Central memory CD4-positive, alpha-beta T cell (primary cell): ENCODE measurements around the gene ENTHD1.

ENCODE experiments used
- DNase-seq: peaks from one replicate; pipeline ENCODE4 v3.0.0; 2022

ENTHD1 gene

DNA sequence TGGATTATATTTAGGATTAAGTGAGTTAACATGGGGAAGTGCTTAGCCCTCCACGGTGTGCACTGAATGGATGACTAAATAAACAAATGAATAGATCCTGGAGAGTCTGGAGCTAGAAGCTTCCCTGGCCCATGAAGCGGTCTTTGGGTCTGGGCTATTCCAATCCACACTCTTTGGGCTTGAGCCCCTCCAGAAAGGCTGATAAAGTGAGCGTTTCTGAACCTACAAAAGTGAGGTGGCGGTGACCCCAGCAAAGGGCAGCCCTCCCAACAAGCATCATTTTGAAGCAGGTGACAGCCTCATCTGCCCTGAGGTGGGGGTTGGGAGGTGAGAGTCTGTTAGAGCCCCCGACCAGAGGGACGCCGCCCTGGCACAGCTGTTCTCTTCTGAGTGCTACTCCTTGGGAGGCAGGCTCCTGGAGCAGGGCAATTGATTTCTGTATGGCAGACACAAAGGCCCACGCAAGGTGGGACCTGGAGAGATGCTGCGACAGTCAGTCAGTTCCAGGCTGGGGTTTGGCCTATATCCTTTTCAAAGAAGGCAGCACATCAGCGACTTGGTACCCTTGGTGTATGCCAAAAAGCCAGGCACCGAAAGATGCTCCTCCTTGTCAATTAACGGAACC is 165.2 kb downstream of the ENTHD1 start:
- DNase-seq: no peak

DNA sequence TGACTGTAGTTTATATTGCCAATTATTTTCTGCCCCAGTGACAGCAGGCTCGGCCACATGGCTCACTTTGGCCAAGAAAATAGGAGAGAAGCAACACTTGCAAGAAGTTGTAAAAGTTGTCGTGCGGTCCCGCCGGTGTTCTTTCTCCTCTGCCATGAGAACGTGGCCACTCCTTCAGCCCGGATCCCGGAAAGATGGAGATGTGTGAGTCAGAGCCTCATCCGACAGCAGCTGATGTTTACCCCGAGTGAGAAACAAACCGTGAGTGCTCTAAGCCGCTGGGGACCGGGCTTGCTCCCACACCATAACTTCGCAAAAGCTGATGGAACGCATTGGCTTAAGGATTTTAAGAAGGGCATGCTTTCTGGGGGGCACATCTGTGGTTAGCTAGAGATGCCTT is 166.0 kb downstream of the ENTHD1 start:
- no peak for DNase-seq

GRCh38 chr22:39725351-39726035 is 168.1 kb downstream of the ENTHD1 start:
- no peak for DNase-seq

DNA sequence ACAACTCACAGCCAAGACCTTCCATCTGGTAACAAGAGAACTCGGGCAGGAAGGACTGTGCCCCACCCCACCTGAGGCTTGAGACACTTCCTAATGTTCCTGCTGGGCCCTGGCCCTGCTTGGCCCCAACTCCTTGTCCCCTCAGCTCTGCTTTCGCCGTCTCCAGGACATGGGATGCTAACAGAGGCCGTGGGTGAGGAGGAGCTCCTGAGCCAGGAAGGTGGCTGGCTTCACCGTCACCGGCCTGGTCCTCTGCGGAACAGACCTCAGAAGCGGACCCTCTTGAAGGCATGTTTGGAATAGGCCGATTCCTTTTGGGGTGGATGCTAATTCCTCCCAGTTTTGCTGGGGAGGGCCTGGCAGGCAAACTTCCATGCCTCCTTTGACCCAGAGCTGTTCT is 168.7 kb downstream of the ENTHD1 start:
- DNase-seq: no peak

DNA sequence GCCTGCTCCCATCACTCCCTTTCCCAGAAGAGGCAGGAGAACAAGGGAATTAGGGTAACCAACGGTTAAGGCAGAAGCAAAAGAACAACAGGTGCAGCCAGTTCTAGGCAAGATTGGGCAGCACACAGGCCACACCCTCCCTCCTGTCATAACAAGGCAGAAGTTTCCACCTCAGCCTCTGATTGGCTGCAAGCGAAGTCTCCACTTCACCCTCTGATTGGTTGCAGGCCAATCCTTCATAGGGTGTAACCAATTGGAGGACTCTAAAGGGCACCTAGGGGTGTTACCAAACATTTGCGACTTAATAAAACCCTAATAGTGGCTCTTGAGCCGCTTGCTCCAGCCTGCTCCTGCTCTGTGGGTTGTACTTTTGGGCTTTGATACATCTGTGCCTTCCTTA is 169.2 kb downstream of the ENTHD1 start:
- no peak for DNase-seq

- DNase-seq: no peak
Measured at GRCh38 chr22:39723899-39724351, 169.6 kb downstream of the ENTHD1 start.

- DNase-seq: no peak
Measured at GRCh38 chr22:39723463-39723862, 170.1 kb downstream of the ENTHD1 start.

- DNase-seq: no peak
Measured at GRCh38 chr22:39722501-39722900, 171.1 kb downstream of the ENTHD1 start.

DNA sequence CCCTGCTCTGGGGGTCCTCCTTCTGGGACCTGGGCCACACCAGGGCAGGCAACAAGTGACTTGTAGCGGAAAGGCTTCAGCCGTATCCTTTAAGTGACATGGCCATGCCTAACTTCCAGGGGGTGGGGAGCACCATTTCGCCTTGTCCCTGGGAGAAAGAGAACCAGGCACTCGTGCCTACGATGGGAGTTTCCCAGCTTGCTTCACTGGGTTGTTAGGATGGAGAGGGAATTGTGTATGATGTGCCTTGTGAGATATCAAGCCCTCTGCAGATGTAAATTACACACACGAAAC is 171.6 kb downstream of the ENTHD1 start:
- no peak for DNase-seq

DNA sequence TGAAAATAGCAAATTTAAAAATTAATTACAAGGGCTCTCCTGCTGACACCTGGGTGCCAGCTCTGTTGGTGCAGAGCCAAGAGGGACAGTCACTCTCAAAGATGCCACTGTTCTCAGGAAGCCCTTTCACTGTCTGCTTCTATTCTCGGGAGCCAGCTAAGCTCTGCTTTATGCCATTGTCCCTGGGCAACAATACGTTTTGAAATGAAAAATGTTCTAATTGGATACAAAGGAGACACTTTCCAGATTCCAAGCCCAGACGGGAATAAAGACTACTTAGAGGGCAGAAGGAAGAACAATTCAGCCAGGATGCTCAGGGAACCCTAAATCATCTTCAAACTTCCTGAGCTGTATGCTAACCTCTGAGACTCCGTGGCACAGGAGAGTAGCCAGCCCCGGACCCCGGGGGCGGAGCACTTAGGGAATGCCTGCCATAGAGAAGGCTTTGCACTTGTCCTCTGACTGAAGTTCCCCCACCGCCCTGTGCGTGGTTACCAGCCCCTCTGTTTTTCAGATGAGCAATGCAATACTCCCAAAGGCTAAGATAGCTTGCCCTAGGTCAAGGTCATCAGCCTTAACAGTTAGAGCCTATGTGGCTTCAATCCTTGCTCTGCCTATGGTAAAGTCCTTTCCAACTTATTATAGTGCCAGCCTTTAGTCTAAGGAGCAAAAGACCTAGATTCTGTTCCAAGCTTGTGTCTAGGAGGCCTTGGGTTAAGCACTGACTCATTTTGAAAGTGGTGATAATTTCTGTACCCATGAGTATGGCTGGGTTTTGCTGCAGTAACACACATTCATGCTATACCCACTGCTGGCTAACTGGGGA is 172.1 kb downstream of the ENTHD1 start:
- no peak for DNase-seq

DNA sequence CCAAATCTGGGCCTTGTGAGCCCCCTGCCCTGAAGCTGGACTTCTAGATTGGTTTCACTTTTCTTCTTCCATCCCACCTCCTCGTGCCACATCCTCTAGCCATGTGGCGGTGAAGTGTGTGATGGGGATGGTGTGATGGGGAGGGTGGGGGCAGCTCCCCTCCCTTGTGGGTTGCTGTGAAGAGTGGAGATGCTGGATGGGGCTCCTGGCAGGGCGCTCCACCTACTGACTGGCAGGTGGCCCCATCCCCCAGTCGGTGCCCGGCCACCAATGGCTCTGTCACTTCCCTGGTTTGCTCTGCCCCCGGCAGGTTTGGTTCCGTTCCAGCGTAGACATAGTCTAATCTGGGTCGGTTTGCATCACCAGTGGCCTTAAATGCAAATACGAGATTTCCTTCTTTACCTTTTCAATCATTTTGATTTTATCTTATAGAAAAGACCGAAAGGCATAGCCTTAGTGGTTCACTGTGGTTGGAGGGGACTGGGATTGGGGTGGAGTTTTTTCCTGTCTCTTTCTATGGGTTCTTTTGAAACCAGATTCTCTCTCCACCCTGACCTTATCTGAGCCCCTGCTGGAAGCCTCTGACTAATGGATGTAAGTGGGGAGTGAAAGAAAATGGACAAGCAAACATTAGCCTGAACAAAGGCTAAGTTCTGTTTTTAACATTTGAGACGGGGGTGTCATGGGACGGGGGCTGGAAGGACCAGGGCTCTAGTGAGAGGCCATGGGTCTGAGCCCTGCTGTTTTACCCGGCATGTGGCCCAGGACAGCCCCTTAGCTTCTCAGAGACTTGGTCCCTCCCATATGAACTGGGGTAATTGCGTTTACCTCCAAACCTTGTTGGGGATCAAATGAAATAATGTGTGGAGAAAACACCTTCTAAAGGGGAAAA is 173.8 kb downstream of the ENTHD1 start:
- no peak for DNase-seq

DNA sequence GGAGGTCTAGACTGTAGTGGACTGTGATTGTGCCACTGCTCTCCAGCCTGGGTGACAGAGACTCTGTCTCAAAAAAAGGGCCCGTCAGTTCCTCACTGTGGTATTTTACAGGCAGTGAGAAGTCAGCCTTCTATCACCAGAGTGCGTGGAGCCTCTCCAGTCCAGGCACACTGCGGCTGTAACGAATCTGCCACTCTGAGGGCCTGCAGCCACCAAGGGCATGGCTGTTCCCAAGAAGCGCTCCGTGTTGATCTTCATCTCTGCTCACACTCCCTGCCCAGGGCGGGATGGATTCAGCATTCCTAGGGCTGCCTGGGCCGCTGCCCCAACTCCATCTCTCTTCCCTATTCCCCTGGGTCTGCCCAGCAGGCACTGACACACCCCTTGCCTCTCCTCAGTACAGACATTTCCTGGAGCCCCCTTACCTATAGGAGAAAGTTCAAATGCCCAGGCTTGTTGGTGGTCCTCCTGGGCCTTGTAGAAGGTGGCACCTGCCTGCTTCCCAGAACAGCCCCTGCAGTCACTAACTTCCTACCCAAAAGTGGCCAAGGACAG is 174.6 kb downstream of the ENTHD1 start:
- DNase-seq: no peak

DNA sequence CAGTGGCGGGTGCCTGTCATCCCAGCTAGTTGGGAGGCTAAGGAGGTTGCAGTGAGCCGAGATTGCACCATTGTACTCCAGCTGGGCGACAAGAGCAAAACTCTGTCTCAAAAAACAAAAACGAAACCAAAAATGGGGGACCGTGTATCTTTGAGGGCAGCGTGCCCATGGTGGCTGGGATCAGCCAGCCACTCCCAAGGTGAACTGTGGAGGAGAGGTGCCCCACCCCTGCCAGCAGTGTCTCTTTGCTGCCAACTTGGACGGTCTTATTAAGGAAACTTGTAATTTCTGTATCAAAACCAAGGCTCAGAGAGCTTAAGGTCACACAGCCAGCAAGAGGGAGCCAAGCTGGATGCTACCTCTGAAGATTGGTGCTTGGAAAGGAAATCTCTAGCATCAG is 175.4 kb downstream of the ENTHD1 start:
- no peak for DNase-seq

DNA sequence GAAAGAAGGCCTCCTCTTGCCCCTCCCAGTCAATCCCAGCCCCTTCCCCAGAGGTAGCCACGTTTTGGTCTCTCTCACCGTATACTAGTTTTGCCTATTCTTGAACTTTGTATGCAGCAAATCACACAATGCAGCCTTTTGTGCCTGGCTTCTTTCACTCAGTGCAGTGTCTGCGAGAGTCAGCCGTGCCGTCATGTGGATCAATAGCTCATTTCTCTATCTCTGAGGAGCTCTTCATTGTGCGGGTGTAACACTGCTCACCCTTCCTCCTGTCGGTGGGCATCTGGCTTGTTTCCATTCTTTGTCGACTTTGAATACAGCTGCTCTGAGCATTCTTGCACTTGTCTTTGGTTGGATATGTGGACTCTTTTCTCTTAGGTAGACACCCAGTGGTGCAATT is 176.5 kb downstream of the ENTHD1 start:
- DNase-seq: no peak

GRCh38 chr22:39716534-39716933 is 177.0 kb downstream of the ENTHD1 start:
- no peak for DNase-seq

GRCh38 chr22:39715778-39716495 is 177.6 kb downstream of the ENTHD1 start:
- DNase-seq: no peak

GRCh38 chr22:39714321-39714720 is 179.2 kb downstream of the ENTHD1 start:
- DNase-seq: no peak

- no peak for DNase-seq
Measured at GRCh38 chr22:39713799-39714290, 179.7 kb downstream of the ENTHD1 start.

- DNase-seq: no peak
Measured at GRCh38 chr22:39712751-39713525, 180.6 kb downstream of the ENTHD1 start.

DNA sequence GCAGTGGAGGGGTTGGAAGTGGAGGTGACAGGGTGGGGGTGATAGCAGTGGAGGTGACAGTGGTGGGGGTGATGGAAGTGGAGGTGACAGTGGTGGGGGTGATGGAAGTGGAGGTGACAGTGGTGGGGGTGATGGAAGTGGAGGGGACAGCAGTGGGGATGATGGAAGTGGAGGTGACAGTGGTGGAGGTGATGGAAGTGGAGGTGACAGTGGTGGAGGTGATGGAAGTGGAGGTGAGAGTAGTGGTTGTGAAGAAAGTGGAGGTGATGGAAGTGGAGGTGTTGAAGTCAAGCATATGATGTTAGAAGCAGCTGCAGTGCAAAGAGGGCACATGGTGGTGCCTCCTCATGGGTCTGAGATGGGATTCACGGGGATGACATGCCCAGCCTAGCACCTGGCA is 181.5 kb downstream of the ENTHD1 start:
- DNase-seq: no peak
